ENCODE results near the gene CCDC150. TPM values are rescaled to one million over a fixed set of nuclear protein-coding genes. Genes with fewer than 3 reads are reported as not detected.

Gene CCDC150
- total and polyA plus RNA-seq, 9 of the 15 experiments (the other 6 are each of a cell fraction or from before 2014, with no cell fraction given), result 4.4 to 23.1 (median 11.3) TPM

DNA sequence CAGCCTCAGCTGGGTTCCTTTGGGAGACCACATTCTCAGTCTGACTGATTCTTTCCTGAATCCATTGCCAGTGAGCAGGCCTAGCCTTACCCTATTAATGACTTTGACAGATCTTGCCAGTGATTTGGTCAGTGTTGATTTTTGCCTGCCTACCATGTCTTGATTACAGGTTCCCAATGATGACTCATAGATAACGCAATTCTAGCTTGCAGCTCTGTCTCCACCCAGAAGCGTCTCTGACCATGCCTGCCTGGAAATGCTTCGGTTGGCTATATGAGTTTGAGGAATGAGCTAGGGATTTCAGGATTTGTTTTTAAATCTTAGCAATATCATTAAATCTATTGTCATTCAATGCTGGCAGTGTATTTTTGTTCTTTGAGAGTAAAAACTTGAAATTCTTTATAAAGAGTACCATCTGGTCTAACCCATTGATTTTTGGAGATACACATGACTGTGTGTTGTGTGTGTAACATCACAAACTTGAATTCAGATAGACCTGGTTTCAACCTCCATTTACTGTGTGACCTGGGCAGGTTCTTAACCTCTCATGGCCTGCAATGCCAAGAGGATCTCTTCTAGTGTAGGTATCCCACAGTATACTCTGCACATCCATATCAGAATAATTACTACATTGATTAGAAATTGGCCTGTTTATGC, 57.0 kb downstream of the CCDC150 start (continued):
- TF ChIP-seq JUND (IDR thresholded peaks at IDR 0.05; ENCODE audit: borderline replicate concordance, low read depth, low read length) (peak; percentile 89), JUND (tag; IDR thresholded peaks at IDR 0.05; ENCODE audit: borderline replicate concordance, low read depth, low read length) (peak; percentile 89; the same call in 2 of the 3 replicates)

DNA sequence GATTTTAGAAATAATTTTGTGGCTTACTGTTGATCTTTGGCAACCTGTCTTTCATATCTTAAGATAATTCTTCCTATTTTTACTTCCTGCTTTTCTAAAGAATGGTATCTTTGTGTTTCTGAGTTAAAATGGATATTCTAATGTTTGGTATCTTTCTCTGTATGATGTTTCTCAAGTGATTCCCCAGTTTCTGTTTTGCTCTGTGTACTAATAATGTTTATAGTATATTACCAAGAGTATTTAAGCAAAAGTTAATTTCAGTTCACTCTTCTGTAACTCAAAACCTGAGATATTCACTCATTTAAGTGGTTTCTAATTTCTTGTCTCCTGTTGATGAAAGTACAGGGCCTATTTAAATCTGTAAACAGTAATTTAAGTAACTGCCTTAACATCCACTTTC, 58.3 kb downstream of the CCDC150 start:
- no peaks in the 10 kb centered on the region for H3K27me3 ChIP-seq (ENCODE audit: control insufficient read depth in 2 of 2, insufficient read depth in 2 of 2, low read length in 2 of 2)
- H3K4me2 ChIP-seq (ENCODE audit: insufficient read depth, low read length), result no peak overlapping the region
- ATAC-seq (no peak), FAIRE-seq (no peak), DNase-seq (ENCODE audit: extremely low read depth in 1 of 4, low spot score in 3 of 4) (no peak)
- no peak overlapping the region for H3K4me3 ChIP-seq
- no peaks in the 10 kb centered on the region; a peak in 1 of 5 replicates for H3K4me1 ChIP-seq (replicated peaks in 1 of 2; ENCODE audit: control insufficient read depth in 2 of 2, insufficient read depth in 2 of 2, low read length in 2 of 2)
- H3K9me1 ChIP-seq (ENCODE audit: control insufficient read depth, insufficient read depth, low read length), result no peaks in the 10 kb centered on the region
- no peaks in the 10 kb centered on the region for H4K20me1 ChIP-seq (replicated peaks; ENCODE audit: control insufficient read depth, insufficient read depth, low read length)
- no peak overlapping the region for H3K9ac ChIP-seq (ENCODE audit: insufficient read depth in 1 of 2, low read depth in 2 of 2, low read length in 2 of 2)
- no peak overlapping the region for H2AFZ ChIP-seq (ENCODE audit: low read depth, low read length)
- BruUV-seq (replicated peaks), result no TSS peak
- H3K27ac ChIP-seq (ENCODE audit: extremely low read depth, low read depth, low read length), result no peak overlapping the region
- intact Hi-C loops (cut with micrococcal nuclease) (no loop called here), in situ Hi-C loops (cut with MboI) (no loop called here)
- POLR2A ChIA-PET, result interaction anchor here (1.4 kb wide), 1 partner anchor 58 kb away, joined by 3 read pairs; the partner anchor contains the start of gene CCDC150
- H3K36me3 ChIP-seq (ENCODE audit: control insufficient read depth, insufficient read depth, low read length), result no peaks in the 10 kb centered on the region
- TF ChIP-seq, protein P1, sequence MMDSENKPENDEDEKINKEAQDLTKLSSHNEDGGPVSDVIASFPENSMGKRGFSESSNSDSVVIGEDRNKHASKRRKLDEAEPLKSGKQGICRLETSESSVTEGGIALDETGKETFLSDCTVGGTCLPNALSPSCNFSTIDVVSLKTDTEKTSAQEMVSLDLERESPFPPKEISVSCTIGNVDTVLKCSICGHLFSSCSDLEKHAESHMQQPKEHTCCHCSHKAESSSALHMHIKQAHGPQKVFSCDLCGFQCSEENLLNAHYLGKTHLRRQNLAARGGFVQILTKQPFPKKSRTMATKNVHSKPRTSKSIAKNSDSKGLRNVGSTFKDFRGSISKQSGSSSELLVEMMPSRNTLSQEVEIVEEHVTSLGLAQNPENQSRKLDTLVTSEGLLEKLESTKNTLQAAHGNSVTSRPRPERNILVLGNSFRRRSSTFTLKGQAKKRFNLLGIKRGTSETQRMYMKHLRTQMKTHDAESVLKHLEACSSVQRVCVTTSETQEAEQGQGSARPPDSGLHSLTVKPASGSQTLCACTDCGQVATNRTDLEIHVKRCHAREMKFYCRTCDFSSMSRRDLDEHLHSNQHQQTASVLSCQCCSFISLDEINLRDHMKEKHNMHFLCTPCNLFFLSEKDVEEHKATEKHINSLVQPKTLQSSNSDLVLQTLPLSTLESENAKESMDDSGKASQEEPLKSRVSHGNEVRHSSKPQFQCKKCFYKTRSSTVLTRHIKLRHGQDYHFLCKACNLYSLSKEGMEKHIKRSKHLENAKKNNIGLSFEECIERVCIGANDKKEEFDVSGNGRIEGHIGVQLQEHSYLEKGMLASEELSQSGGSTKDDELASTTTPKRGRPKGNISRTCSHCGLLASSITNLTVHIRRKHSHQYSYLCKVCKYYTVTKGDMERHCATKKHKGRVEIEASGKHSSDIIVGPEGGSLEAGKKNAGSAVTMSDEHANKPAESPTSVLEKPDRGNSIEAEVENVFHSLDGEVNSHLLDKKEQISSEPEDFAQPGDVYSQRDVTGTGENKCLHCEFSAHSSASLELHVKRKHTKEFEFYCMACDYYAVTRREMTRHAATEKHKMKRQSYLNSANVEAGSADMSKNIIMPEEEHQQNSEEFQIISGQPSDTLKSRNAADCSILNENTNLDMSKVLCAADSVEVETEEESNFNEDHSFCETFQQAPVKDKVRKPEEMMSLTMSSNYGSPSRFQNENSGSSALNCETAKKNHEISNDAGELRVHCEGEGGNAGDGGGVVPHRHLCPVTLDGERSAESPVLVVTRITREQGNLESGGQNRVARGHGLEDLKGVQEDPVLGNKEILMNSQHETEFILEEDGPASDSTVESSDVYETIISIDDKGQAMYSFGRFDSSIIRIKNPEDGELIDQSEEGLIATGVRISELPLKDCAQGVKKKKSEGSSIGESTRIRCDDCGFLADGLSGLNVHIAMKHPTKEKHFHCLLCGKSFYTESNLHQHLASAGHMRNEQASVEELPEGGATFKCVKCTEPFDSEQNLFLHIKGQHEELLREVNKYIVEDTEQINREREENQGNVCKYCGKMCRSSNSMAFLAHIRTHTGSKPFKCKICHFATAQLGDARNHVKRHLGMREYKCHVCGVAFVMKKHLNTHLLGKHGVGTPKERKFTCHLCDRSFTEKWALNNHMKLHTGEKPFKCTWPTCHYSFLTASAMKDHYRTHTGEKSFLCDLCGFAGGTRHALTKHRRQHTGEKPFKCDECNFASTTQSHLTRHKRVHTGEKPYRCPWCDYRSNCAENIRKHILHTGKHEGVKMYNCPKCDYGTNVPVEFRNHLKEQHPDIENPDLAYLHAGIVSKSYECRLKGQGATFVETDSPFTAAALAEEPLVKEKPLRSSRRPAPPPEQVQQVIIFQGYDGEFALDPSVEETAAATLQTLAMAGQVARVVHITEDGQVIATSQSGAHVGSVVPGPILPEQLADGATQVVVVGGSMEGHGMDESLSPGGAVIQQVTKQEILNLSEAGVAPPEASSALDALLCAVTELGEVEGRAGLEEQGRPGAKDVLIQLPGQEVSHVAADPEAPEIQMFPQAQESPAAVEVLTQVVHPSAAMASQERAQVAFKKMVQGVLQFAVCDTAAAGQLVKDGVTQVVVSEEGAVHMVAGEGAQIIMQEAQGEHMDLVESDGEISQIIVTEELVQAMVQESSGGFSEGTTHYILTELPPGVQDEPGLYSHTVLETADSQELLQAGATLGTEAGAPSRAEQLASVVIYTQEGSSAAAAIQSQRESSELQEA (IDR thresholded peaks at IDR 0.05; ENCODE audit: low read depth), result no peak
- CTCF ChIA-PET (ENCODE audit: low intra/inter-chr PET ratio), result no interaction called here
- H3K9me3 ChIP-seq (replicated peaks; ENCODE audit: control insufficient read depth, insufficient read depth, low read depth, low read length), result no peaks in the 10 kb centered on the region
- H3K79me2 ChIP-seq (ENCODE audit: control insufficient read depth, insufficient read depth, low read length), result no peaks in the 10 kb centered on the region

Measured in K562 (cell line).